NCI-H524 (cell line): Measurements from ENCODE around the gene CCDC171.
A peak's percentile ranks its signal among the peaks of the same experiment; 100 is the strongest.
"Not testable (repeated sequence)": the region's sequence is repeated elsewhere in the genome, so short reads cannot be mapped to it uniquely, and the experiment has no call there.

Experiments
- DNase-seq, 2 experiments: peaks; one replicate each; lab custom pipeline; 2025; lab: John Stamatoyannopoulos, UW

Gene CCDC171

DNA sequence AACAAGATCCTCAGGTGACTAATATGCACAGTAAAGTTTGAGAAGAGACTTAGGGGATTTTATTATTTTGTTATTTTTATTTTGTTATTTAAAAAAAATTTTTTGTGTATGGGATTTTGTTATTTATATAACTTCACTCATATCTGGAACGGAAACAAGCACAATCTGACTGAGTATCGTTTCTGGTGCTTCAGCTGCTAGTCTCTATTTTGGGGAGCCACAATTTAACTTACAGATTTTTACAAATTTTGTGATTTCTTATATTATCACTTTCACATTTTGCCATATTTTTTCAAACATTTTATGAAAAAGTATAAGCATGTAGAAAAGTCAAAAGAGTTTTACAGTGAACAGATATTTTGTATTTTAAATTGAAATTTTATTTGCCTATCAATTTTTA is 208.7 kb downstream of the CCDC171 start:
- no peak for DNase-seq

DNA sequence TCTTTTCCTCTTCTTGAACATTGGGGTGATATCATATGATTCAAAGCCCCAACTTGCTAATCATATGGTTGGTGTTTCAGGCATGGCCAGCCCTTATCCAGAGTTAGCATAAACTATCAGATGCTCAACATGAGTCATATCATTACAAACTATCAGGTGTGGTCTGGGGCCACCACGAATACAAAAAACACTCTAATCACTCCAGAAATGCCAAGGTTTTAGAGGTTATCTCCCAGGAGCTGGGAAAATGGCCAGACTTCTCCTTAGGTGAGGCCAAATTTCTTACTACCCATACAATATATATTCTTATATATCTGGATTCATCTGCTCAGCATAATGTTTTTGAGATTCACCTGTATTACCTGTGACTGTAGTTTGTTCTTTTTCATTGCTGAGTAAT is 210.5 kb downstream of the CCDC171 start:
- no peak for DNase-seq

- DNase-seq: no peak
Measured at GRCh38 chr9:15764131-15764530, 211.3 kb downstream of the CCDC171 start.

DNA sequence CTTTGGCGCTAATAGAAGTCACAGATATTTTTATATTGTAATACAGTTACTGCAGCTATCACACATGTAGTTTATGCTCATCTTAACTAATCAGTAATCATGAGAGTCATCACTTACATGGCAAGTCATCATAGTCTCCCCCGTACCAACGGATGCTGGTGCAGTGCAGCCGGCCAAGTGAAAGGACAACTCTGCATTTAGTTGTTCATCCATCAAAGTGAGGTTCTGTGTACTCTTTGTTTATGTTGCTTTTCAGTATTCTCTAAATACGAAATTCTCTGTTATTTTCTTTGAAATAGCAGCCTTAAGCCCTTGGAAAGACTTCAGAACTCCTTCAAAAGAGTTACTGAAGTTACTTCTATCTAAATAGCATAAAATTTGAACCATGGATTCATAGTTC is 216.7 kb downstream of the CCDC171 start:
- no peak for DNase-seq

- no peak for DNase-seq
Measured at GRCh38 chr9:15778861-15779260, 226.0 kb downstream of the CCDC171 start.

DNA sequence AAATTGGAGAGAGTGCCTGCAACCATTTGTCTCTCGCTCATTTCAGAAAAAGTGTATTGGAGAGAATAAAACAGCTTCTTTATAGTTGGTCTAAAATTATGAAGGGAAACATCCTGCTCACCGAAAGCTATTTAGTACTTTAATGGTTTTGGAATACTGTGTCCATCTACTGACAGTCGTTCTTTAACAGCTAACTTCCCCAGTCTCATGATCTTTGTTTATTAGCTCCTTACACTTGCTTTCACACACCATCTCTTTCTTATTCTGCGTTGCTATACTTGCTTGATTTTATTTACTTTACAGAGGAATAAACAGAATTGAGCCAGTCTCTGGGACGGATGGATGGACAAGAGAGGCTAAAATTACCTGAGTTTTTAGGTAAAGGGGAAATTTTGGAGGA is 229.3 kb downstream of the CCDC171 start:
- no peak for DNase-seq

- peak in 1 of 2 experiments; percentile 65 for DNase-seq
Measured at GRCh38 chr9:15785584-15785983, 232.7 kb downstream of the CCDC171 start.

DNA sequence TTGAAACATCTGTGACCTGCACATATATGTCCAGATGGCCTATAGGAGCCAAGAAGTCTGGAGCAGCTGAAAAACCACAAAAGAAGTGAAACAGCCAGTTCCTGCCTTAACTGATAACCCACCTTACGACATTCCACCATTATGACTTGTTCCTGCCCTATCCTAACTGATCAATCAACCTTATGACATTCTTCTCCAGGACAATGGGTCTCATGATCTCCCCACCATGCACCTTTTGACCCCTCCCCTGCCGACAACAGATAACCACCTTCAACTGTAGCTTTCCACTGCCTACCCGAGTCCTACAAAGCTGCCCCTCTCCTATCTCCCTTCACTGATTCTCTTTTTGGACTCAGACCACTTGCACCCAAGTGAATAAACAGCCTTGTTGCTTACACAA is 233.8 kb downstream of the CCDC171 start:
- no peak for DNase-seq

DNA sequence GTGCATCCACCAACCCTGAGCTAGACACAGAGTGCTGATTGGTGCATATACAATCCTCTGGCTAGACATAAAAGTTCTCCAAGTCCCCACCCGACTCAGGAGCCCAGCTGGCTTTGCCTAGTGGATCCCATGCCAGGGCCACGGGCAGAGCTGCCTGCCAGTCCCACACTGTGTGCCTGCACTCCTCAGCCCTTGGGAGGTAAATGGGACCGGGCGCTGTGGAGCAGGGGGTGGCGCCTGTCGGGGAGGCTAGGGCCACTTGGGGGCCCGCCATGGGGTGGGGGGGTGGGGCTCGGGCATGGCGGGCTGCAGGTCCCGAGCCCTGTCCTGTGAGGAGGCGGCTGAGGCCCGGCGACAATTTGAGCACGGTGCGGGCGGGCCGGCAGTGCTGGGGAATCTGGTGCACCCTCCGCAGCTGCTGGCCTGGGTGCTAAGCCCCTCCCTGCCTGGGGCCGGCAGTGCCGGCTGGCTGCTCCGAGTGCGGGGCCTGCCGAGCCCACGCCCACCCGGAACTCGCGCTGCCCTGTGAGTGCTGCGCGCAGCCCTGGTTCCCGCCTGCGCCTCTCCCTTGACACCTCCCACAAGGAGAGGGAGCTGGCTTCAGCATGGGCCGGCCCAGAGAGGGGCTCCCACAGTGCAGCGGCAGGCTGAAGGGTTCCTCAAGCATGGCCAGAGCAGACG is 257.5 kb downstream of the CCDC171 start:
- not testable (repeated sequence) for DNase-seq

GRCh38 chr9:15813076-15813475 is 260.2 kb downstream of the CCDC171 start:
- no peak for DNase-seq

GRCh38 chr9:15824310-15824709 is 271.5 kb downstream of the CCDC171 start:
- peak; percentile 10 to 48 for DNase-seq

DNA sequence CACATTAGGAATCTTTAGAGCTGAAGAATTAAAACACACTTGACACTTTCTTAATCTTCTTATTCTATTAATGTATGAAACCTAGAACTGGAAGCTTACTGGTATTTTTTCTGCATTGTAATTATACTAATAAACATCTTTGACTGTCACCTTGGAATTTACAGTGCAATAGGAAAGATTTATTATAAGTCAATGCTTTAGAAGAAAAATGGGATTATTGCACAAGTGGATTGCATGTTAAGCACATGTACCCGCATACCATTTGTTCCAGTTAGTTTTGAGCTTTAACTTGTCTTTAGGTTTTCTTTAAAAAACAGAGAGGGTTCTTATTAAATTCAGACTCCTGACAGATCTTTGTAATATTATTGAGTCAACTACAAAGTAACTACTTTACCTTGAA is 278.5 kb downstream of the CCDC171 start:
- no peak for DNase-seq

- DNase-seq: peak in 1 of 2 experiments; percentile 45
Measured at GRCh38 chr9:15834541-15834940, 281.7 kb downstream of the CCDC171 start.

- DNase-seq: peak in 1 of 2 experiments; percentile 48
Measured at GRCh38 chr9:15837079-15837679, 284.3 kb downstream of the CCDC171 start.

GRCh38 chr9:15842051-15842450 is 289.2 kb downstream of the CCDC171 start:
- DNase-seq: no peak

GRCh38 chr9:15843316-15843715 is 290.5 kb downstream of the CCDC171 start:
- DNase-seq: no peak

DNA sequence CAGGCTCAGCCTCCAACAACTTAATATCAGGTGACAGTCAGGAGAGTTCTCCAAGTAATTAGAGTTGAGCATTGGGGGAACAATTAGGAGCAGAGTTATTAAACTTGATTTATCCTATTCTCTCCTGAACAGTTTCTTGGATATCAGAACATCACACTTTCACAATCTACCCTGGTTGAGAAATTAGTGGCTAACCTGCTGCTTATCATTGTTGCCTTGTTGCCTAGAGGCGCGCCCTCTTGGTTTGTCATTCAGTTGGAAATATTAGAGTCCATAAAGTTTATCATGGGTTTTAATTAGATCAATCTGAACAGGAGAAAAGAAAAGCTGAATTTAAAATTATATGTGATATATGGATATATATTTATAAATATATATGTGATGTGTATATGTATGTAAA is 291.1 kb downstream of the CCDC171 start:
- DNase-seq: no peak

DNA sequence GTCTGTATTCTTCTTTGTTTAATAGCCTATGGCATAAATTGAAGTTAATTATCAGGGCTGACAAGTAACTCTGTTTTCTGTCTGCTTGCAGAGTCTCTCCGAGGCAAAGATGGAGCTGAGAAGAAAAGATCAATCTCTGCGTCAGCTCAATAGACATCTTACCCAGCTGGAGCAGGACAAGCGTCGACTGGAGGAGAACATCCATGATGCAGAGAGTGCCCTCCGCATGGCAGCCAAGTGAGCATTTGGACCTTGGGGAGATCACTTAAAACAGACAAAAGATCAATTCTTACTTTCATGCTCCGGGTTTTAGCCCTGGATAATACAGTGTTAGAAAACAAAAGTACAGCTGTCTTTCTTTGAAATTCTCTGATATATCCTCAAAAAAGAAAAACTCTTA is 293.8 kb downstream of the CCDC171 start:
- no peak for DNase-seq

DNA sequence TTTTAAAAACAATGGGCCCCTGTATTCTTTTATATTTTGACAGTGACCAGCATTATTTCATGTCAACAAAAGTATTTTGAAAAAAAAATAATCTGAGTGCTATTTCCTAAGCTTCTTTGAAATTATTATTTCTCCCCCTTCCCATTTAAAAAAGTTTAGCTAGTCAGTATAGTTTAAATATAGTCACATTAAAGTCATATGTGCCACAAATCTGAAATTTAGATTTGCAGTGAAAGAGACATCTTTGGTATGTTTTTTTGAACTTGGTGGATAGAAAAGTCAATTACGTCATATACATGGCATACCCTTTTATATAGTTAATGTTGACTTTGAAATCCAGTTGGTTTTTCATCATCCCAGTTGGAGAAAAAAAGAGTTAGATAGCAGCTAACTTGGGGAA is 297.0 kb downstream of the CCDC171 start:
- DNase-seq: no peak

DNA sequence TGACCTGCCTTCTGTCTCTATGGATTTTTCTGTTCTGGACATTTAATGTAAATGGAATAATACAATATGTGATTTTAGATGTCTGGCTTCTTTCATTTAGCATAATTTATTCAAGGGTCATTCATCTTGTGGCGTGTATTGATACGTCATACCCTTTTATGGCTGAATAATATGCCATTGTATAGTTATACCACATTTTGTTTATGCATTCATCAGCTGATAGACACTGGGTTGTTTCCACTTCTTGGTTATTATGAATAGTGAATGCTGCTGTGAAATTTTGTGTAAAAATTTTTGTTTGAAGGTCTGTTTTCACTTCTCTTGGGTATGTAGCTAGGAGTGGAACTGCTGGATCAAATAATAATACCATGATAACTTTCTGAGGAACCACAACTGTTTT is 298.9 kb downstream of the CCDC171 start:
- no peak for DNase-seq

DNA sequence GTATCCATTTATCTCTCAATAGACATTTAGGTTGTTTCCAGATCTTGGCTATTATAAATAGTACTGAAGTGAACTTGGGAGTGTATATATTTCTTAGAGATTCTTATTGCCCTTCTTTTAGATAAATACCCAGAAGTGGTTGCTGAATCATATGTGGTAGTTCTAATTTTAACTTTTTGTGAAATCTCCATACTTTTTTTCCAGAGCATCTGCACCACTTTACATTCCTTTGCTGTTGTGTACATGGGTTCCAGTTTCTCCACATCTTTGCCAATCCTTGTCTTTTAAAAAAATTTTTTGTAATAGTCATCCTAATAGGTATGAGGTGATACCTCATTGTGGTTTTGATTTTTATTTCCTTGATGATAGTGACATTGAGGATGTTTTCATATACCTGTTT is 303.7 kb downstream of the CCDC171 start:
- DNase-seq: no peak

DNA sequence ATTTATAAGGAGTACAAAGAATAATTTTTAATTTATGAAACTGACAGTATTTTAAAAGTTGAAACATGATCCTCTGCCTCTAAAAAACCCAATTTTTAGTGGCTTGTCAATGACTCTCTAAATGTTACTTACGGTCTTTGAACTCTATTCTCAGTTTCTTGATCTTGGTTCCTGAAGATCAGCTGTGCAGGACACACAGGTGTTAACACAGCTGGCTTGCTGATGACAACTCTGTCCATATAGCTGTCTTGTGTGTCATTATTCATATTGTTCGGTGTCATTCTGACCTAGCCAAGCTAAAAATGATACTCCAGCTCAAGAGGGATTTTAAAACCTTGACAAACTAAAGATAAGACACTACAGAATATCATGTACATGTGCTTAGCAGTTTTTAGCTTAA is 314.5 kb downstream of the CCDC171 start:
- DNase-seq: no peak

DNA sequence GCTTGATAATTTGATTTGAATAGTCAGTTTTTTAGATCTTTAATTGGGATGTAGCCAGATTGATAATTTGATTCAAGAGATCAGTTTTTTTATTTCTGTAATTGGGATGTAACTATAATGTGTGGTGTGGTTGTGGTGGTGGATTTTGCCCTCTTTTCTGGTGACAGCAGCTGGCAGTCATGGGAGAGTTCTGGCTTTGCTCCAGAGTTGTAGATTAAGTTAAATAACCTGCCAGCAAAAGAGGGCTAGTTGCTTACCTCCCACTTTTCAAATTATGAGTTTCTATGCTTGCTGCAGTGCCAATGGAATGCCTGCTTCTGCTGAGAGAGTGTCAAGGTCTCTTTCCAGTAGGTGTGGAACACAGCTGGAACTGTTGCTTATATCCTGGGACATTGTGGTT is 315.1 kb downstream of the CCDC171 start:
- peak; percentile 3 to 66 for DNase-seq

- DNase-seq: peak in 1 of 2 experiments; percentile 49
Measured at GRCh38 chr9:15873573-15874177, 320.8 kb downstream of the CCDC171 start.
